CD4-positive, alpha-beta T cell treated with Interleukin-6 at 100 ng/mL for 8 hours (primary cell): ENCODE data around the gene SLC35E2B.
"Not testable (repeated sequence)": the region's sequence is repeated elsewhere in the genome, so short reads cannot be mapped to it uniquely, and the experiment has no call there.

Experiments used
- DNase-seq: peaks from one replicate; pipeline ENCODE4 v3.0.0-alpha.2; 2020; ENCODE audit warnings: mixed read lengths, low spot score

The SLC35E2B gene

DNA sequence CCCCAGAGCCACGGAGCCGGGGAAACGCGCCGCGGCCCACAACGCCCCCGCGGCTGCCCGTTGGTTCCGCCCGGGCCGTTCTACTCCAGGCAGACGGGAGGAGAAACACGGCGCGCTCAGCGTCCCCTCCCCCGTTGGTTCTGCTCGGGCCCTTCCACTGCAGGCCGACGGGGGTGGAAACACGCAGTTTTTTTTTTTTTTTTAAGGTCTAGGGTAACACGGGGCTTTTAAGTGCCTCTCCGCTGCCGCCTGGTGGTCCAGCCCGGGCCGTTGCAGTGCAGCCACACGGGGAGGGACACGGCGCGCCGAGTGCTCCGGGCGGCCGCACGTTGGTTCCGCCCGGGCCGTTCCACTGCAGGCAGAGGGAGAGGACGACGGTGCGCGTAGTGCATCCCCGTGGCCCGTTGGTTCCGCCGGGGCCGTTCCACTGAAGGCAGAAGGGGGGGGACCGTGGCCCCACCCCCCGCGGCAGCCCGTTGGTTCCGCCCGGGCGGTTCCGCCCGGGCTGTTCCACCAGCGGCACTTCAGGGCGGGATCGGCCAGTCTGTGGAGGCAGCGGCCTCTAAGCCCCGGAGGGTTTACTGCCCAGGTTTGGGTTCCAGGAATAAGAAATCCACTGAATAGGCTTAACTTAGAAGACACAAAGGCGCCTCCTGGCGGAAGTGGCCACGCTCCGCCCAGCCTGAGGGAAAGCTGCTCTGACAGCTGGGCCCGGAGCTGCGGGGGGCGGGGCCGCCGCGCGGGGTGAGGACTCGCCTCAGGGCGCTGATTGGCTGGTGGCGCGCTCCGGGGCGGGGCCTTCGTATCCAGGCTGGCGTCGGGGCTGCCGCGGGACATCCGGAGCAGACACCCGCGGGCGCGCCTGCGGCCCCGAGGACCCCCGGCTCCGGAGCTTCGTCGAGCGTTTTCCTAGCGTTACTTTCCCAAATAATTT, at the start of gene SLC35E2B:
TSS of gene SLC35E2B (minus strand) at position 82 of the 934 bp plus-strand sequence. CDS start 16,096 bp downstream, outside the sequence.
- peak; percentile 89 for DNase-seq

DNA sequence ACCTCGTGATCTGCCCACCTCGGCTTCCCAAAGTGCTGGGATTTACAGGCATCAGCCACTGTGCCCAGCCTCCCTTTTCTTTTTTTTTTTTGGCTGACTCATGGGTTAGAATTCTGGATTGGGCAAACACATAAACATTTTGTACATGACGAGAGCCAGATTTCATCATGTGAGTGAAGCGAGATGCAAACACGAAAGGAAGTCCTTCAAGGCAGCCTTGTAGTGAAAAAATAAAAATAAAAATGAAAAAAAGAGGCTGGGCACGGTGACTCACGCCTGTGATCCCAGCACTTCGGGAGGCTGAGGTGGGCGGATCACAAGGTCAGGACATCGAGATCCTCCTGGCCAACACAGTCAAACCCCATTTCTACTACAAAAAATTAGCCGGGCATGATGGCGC, 48.4 kb upstream of the SLC35E2B start:
- DNase-seq, result not testable (repeated sequence)

DNA sequence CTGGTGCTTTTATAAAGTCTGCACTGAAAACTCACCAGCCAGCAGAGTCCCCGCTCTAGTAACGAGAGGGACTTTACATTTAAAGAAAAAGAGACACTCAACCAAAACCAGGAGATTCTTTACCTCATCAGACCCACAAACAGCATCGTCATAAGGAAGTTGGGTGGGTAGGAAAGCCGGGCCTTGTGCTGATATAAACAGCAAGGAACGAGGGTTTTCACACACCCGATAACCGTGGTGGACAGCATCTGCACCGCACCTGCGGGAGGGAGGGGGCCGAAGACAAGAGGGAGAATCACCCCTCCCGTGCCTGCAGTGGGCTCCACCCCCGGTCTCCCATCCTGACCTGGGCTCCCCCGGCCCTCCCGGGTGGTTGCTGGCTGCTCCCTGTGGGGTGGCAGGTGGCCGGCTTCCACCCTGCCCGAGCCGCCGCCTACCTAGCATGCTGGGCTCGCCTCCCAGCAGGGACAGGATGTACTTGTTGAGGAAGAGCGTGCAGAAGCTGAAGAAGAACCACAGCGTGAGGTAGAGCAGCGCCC, 46.3 kb upstream of the SLC35E2B start:
- not testable (repeated sequence) for DNase-seq

DNA sequence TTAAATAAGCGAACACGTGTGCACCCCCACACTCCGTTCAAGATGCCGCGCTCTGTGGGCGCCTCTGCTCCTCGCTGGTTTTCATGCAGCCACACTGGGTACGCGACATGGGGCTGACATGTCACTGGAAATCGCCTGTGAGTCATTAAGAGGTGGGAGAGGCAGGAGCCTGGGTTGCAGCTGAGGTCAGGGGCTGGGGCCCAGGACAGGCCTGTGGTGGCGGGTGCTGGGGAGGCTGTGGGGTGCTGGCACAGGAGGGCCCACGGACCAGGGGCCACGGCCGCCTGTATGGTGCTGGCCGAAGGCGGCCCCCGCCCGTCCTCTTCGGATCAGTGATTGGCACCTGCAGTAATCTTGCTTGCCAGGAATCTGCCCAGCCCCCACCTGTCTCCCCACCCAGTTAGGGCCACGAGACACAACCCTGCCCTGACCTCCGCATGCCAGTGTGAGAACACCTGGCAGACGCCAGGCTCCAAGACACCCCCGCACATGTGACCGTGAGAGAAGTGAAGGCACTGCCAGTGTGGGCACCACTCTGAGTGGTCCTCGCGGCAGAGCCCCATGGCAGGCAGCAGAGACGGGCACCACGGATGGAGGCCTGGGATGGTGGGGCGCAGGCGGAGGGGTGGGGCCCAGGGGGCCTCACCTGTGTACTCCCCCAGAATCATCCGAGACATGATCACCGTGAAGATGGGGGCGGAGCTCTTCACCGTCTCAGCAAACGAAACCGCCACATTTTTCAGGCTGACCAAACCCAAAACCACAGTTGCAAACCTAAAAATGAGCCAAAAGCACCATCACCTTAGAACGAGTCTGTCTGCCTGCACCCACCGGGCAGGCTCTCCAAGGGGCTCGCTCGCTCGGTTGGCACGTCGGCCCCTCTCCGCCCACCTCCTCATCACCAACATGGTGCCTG, 45.3 kb upstream of the SLC35E2B start:
- not testable (repeated sequence) for DNase-seq

DNA sequence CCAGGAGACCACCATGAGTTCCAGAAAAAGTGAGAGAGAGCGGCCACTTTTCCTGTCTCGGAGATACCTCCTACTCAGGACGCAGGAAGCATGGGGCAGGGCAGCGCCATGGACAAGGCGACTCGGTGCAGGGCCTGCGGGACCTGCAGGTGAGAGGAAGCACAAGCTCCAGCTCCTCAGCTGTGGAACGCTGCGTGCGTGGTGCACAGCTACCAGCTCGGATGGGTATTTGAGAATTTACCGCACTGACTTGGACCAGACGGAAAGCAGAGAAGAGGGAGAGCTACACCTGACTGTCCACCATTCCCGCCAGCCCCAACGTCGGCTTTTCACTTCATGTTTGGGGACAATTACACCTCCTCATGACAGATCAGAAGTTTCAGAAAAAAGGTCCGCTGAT, 39.8 kb upstream of the SLC35E2B start:
- DNase-seq, result no peak

DNA sequence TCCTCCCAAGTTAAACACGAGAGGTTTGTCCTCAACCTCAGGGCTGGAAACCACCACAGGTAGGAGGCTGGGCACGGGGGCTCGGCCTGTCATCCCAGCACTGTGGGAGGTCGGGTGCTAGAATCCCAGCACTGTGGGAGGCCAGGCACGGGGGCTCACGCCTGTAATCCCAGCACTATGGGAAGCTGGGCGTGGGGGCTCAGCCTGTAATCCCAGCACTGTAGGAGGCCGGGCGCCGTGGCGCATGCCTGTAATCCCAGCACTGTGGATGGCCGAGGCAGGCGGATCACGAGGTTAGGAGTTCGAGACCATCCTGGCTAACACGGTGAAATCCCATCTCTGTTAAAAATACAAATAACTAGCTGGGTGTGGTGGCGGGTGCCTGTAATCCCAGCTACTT, 38.3 kb upstream of the SLC35E2B start:
- DNase-seq, result no peak

DNA sequence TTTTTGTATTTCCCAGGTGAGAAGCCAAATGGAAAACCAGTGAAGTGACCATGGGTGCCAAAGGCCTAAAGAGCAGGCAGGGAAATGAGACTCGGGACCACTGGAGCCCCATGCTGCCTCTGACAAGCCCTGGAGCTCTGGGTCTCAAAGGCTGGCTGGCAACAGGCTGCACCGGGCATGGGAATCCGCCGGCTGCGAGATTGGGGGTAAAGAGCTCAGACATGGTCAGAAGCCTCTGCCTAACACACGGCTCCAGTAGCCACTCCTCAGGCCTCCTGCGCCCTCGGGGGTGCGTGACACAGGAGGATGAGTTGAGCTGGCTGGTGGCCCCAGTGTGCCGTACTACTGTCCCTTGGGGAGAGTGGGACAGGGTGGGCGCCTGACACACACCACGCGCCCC, 37.6 kb upstream of the SLC35E2B start:
- DNase-seq, result not testable (repeated sequence)

DNA sequence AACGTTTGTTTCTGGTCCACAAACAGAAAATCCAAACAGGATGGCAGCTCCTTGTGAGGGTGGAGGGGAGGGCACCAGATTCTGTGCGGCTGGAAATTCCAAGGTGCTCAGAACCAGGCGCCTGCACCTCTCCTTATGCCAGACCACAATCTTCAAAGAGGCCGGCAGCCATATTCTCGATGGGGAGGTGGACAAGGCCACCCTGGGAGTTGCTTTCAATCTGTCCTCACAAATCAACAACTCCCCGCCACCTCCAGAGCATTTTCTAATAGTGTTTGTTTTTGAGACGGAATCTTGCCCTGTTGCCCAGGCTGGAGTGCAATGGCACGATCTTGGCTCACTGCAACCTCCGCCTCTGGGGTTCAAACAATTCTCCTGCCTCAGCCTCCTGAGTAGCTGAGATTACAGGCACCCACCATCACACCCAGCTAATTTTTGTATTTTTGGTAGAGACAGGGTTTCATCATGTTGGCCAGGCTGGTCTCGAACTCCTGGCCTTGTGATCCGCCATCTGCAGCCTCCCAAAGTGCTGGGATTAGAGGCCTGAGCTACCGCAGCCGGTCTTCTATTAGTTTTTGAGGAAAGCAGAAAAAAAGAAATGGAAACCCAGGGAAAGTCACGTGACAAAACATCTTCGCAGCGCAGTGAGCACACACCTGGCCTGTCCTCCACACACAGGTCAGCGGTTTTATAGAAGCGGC, 36.7 kb upstream of the SLC35E2B start:
- DNase-seq, result not testable (repeated sequence)

DNA sequence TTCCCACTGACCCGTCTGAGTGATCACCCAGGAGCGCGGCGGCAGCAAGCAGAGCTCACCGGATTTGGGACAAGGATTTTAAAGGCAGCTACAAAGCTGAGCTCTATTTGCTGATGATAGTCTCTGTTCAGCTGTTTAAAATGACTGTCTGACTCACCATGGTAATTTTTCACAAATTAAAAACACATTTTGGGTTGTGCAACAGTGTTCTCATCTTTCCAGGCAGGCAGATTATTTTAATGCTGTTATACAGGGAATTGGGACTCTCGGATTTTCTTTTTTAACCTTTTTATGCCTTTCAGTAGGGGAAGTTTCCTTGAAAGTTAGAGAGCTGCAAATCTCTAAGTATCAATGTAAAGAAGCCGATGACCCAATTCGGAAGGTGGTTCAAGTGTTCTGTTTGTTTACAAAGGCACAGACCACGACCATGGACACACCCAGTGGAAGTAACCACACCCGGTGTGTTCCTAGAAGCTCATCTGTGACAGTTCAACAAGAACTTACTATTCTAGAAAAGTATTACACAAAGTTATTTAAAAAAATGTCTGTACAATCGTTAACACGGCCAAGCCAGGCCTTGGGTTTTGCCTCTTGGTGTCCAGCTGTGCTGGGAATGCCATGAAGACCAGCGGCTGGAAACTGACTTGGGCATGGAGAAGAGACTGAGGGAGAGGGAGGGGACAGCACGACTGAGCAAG, 35.9 kb upstream of the SLC35E2B start:
- DNase-seq, result peak; percentile 48

DNA sequence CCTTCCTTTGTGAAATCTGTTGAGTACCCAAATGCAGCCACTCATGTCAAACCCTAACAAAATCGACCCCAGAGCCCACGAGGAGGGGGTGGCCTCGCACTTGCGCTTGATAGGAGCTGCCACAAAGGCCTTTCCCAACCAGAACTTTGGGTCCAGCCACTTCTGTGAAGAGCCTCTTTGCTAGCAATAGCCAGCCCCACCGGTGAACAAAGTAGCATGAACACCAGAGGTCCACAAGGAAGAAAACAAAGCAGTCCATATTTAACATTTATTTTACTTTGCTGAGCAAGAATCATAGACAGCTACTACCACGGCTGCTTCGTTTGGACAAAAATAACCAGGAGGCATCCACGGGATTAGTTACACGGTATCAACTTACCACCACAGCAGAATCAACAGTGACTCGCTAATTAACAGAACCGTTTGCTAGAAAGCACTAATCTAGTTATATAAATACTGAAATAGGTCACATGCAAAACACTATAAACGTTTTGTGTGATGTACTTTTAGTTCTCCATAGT, 34.6 kb upstream of the SLC35E2B start:
- not testable (repeated sequence) for DNase-seq

DNA sequence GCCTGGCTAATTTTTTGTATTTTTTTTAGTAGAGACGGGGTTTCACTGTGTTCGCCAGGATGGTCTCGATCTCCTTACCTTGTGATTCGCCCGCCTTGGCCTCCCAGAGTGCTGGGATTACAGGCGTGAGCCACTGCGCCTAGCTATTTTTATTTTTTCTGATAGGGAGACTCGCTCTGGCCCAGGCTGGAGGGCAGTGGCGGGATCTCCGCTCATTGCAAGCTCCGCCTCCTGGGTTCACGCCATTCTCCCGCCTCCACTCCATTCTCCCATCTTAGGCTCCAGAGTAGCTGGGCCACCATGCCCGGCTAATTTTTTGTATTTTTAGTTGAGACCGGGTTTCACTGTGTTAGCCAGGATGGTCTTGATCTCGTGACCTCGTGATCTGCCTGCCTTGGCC, 33.5 kb upstream of the SLC35E2B start:
- DNase-seq, result not testable (repeated sequence)

DNA sequence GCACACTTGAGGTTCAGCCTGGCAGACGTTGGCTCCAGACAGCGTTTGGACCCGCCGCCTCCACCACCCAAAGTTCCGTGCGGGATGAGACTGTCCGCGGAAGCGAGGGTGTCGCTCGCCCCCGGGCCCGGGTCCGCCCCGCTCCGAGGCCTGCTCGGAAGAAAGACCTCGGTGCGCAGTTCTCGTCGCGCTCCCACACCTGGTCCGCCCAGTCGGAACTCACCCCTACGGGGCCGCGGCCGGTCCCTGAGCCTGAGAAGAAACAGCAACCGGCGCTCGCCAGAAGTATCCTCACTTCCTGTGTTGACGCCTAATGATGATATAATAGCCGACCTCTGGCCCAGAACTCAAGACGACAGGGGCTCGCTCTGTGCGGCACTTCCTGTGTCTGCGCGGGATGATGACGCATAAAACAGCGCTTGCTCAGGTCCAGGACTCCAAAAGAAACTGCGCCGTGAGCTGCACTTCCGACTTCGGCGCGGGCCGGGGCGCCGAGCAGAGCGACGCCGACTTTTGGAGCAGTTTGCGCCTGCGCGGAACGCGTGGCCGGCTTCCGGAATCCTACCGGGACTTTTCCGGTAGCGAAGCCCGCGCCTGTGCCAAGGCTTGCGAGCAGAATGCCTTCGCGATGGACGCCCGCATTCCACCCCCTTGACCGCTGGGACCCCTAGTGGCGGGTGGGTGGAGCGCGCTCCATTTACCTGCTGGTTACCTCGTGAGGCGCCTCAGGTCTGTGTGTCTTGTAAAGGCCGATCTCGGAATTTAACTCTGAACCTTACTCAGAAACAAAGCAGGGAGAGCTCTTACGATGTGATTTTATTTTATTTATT, 31.7 kb upstream of the SLC35E2B start, which contains the start of gene CDK11A:
TSS of gene CDK11A (minus strand) at position 323 of the 830 bp plus-strand sequence. CDS start 1,539 bp downstream, outside the sequence.
- peak; percentile 98 for DNase-seq

DNA sequence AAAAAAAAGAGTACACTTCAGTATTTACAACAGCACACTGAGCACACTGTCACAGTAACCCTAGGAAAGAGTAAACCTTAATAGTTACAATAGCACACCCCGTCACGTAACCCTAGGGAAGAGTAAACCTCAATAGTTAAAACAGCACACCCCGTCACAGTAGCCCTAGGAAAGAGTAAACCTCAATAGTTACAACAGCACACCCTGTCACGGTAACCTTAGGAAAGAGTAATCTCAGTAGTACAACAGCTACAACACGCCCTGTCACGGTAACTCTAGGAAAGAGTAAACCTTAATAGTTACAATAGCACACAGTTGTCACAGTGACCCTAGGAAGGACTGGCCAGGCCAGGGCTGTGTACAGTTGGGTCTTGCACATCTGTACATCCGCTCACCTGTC, 28.6 kb upstream of the SLC35E2B start:
- DNase-seq, result no peak

DNA sequence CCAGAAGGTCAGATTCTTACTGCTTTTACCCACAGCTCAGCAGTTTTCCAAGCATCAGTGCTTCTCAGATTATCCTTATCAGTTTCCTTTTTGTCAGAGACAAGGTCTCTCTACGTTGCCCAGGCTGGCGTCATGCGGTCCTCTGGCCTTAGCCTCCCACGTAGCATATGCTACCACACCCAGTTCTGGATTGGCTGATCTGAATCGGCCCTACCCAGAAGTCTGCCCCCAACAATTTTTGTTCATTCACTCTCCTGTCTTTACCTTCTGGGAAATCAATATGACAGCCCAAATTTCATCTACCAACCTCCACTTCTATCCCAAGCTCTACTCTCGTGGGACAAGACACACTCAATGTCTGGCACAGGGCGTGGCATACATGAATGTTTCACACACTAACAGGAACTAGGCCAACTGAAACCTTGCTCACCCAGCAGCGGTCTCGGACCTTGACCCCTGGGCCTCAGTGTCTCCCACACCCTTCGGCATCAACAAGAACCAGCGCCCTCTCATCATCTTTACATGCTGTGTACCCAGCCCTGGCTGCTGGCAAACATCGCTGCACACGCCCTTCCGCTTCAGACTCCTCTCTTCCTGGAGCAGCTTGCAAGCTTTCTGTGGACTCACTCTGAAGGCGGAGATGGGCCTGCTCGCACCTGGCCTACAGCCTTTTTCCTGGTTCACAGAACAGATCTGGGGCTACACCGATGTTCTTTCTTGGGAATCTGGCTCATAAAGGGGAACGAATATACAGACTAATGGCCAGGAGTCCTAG, 22.7 kb upstream of the SLC35E2B start:
- not testable (repeated sequence) for DNase-seq

DNA sequence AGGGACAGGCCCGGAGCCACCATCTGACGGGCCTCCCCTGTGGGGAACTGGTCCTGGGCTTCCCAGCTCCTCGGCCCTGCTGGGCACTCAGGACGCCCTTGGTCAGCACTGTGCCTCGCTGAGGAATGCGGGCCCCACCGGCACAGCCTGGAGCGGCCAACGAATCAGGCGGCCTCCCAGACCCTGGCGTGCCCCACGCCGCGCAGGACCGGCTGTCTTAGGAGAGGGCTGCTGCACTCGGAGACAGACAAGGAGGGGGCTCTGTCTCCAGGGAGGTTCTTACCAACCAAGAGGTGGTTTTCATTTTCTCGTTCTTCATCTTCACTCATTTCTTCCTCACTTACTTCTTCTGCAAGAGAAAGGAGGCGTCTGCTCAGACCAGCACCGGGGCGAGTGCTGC, 15.3 kb upstream of the SLC35E2B start:
- not testable (repeated sequence) for DNase-seq

DNA sequence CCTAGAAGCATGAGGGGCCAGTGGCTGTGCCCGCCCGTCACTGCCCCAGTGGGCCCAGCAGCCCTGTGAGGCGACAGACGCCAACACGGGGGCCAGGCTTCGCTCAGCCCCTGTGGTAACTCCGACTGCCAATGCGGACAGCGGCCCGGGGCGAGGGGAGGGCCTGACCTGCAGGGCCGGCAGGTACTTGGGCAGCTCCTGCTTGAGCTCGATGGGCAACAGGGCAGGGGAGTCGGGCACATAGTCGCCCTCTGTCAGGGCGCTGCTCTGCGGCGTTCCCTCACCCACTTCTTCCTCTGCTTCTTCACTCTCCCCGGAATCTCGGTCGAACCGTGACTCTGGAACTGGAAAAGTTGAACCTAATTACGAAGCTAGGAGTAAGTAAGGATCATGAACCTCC, 14.6 kb upstream of the SLC35E2B start:
- DNase-seq, result not testable (repeated sequence)

DNA sequence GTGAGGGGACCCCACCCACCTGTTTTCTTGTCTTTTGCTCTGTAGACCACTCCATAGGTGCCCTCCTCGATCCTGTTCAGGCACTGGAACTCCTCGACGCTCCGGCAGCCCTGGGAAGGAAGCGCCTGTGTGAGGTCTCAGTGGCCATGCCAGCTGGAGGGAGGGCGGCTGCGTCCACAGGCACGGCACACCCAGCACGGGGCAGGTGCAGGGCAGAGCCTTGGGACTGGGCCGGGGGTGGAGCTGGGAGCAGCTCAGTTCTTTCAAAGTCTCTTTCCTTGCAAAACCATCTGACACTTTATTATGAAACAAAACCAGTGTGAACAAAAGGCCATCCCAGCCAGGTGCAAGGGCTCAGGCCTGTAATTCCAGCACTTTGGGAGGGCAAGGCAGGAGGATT, 13.0 kb upstream of the SLC35E2B start:
- not testable (repeated sequence) for DNase-seq

DNA sequence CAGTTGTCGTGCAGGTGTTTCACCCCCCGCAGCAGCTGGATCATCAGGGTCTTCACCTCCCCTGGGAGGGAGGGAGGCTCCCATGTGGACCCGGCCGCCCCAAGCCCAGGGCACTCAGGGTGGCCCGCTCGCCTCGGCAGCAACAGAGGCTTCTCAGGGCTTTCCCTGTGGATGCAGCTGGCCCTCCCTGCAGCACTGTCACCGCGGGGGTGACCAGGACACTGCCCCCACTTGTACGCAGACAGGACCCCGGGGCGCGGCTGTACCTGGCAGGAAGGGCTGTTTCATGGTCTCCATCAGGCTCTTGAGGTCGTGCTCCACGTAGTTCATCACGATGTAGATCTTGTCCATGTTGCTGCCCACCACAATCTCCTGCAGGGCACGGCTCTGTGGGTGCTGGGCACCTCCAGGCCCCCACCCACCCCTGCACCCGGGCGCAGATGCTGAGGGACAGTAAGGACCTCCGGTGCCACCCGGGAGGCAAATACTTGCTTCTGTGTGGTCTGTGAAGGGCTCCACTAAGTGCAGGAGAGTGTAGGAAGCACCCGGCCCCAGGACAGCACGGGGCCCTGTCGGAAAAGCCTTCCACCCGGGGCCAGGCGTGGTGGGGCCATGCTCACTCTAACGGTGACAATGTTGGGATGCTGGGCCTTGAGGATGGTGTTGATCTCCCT, 11.8 kb upstream of the SLC35E2B start:
- DNase-seq, result not testable (repeated sequence)
